ENCODE data around the gene LEF1. TPM values are rescaled to one million over a fixed set of nuclear protein-coding genes. Genes with fewer than 3 reads are reported as not detected.
A peak's percentile ranks its signal among the peaks of the same experiment; 100 is the strongest.

Gene LEF1
- total and polyA plus RNA-seq, 2 experiments from 2014 or later: 0.50 to 0.73 TPM

GRCh38 chr4:108166038-108166437, 2.7 kb downstream of the LEF1 start:
- Histone ChIP-seq H3K79me2 (replicated peaks; ENCODE audit: insufficient read depth) (no peaks in the 10 kb centered on the region), H3K36me3 (ENCODE audit: insufficient read depth) (no peaks in the 10 kb centered on the region), H3F3A (replicated peaks; ENCODE audit: low read depth) (peaks cover 19% of the 10 kb centered on the region), H3K9me2 (ENCODE audit: insufficient read depth) (no peaks in the 10 kb centered on the region), H4K20me1 (replicated peaks; ENCODE audit: insufficient read depth) (peaks cover 14% of the 10 kb centered on the region), H3K4me2 (peak overlapping the region; percentile 96), H2AFZ (no peak overlapping the region), H3K27ac (ENCODE audit: low read depth) (no peak overlapping the region), H3K27me3 (ENCODE audit: insufficient read depth) (peaks cover 99% of the 10 kb centered on the region), H3K4me1 (ENCODE audit: insufficient read depth) (peaks cover 36% of the 10 kb centered on the region), H3K4me3 (peak overlapping the region; percentile 75)
- Mint-ChIP-seq H3K27ac (no peak overlapping the region), H3K27me3 (ENCODE audit: insufficient read depth, low read depth, poor library complexity) (peaks cover 63% of the 10 kb centered on the region), H3K9me3 (no peaks in the 10 kb centered on the region), H3K4me1 (peaks cover 42% of the 10 kb centered on the region), H3K4me3 (peak overlapping the region; percentile 65), H3K36me3 (ENCODE audit: low read depth) (no peaks in the 10 kb centered on the region)
- ATAC-seq: no peak
- no peak for TF ChIP-seq ETS1 (IDR thresholded peaks at IDR 0.05)
- TF ChIP-seq EZH2 (IDR thresholded peaks at IDR 0.05; ENCODE audit: low read depth, unreplicated experiment): peak; percentile 59
- TF ChIP-seq ZNF331 (CRISPR knock-in tag; IDR thresholded peaks at IDR 0.05; ENCODE audit: low read depth): no peak
- peak; percentile 32 for DNase-seq (ENCODE audit: low spot score)

- H4K20me1 ChIP-seq (replicated peaks; ENCODE audit: insufficient read depth): peaks cover 14% of the 10 kb centered on the region
- no peak overlapping the region for H2AFZ ChIP-seq
- no peak for DNase-seq (ENCODE audit: low spot score)
- H3K27me3 Mint-ChIP-seq (ENCODE audit: insufficient read depth, low read depth, poor library complexity): peaks cover 58% of the 10 kb centered on the region
- H3K27me3 ChIP-seq (ENCODE audit: insufficient read depth): peaks cover 96% of the 10 kb centered on the region
- H3K27ac ChIP-seq (ENCODE audit: low read depth): no peak overlapping the region
- H3K9me2 ChIP-seq (ENCODE audit: insufficient read depth): no peaks in the 10 kb centered on the region
- peak overlapping the region; percentile 65 for H3K4me3 Mint-ChIP-seq
- H3F3A ChIP-seq (replicated peaks; ENCODE audit: low read depth): peaks cover 16% of the 10 kb centered on the region
- no peaks in the 10 kb centered on the region for H3K79me2 ChIP-seq (replicated peaks; ENCODE audit: insufficient read depth)
- TF ChIP-seq EZH2 (IDR thresholded peaks at IDR 0.05; ENCODE audit: low read depth, unreplicated experiment): no peak
- TF ChIP-seq CREB1 (CRISPR knock-in tag; IDR thresholded peaks at IDR 0.05; ENCODE audit: low read depth): no peak
- no peak for TF ChIP-seq ZNF114 (CRISPR knock-in tag; IDR thresholded peaks at IDR 0.05)
- no peak for TF ChIP-seq EZH2phosphoT487 (IDR thresholded peaks at IDR 0.05; ENCODE audit: unreplicated experiment)
- peaks cover 34% of the 10 kb centered on the region for H3K4me1 ChIP-seq (ENCODE audit: insufficient read depth)
- H3K4me1 Mint-ChIP-seq: peaks cover 42% of the 10 kb centered on the region
- H3K4me2 ChIP-seq: peak overlapping the region; percentile 96
- no peaks in the 10 kb centered on the region for H3K36me3 Mint-ChIP-seq (ENCODE audit: low read depth)
- H3K4me3 ChIP-seq: no peak overlapping the region; the same call in 1 of the 2 replicates
- no peaks in the 10 kb centered on the region for H3K9me3 Mint-ChIP-seq
- H3K27ac Mint-ChIP-seq: no peak overlapping the region
- no peak for ATAC-seq
- no peaks in the 10 kb centered on the region for H3K36me3 ChIP-seq (ENCODE audit: insufficient read depth)
Observed at GRCh38 chr4:108165586-108165985, 3.1 kb downstream of the LEF1 start.

GRCh38 chr4:108163351-108163750, 5.4 kb downstream of the LEF1 start:
- no peaks in the 10 kb centered on the region for H3K36me3 ChIP-seq (ENCODE audit: insufficient read depth)
- peaks cover 96% of the 10 kb centered on the region for H3K27me3 ChIP-seq (ENCODE audit: insufficient read depth)
- H3K79me2 ChIP-seq (replicated peaks; ENCODE audit: insufficient read depth): no peaks in the 10 kb centered on the region
- peaks cover 3% of the 10 kb centered on the region; the same call in 1 of the 2 replicates for H4K20me1 ChIP-seq (replicated peaks; ENCODE audit: insufficient read depth)
- Mint-ChIP-seq H3K27ac (no peak overlapping the region), H3K9me3 (no peaks in the 10 kb centered on the region), H3K36me3 (ENCODE audit: low read depth) (no peaks in the 10 kb centered on the region), H3K4me3 (no peak overlapping the region), H3K27me3 (ENCODE audit: insufficient read depth, low read depth, poor library complexity) (peaks cover 37% of the 10 kb centered on the region), H3K4me1 (peaks cover 33% of the 10 kb centered on the region)
- no peak overlapping the region for H3K27ac ChIP-seq (ENCODE audit: low read depth)
- no peak for DNase-seq (ENCODE audit: low spot score)
- H2AFZ ChIP-seq: no peak overlapping the region
- H3F3A ChIP-seq (replicated peaks; ENCODE audit: low read depth): no peaks in the 10 kb centered on the region
- ATAC-seq: no peak
- no peak overlapping the region for H3K4me3 ChIP-seq
- H3K4me2 ChIP-seq: no peak overlapping the region
- H3K9me2 ChIP-seq (ENCODE audit: insufficient read depth): no peaks in the 10 kb centered on the region
- peaks cover 26% of the 10 kb centered on the region for H3K4me1 ChIP-seq (ENCODE audit: insufficient read depth)
- TF ChIP-seq REST (IDR thresholded peaks at IDR 0.05; ENCODE audit: unreplicated experiment) (no peak), EZH2phosphoT487 (IDR thresholded peaks at IDR 0.05; ENCODE audit: unreplicated experiment) (no peak), NANOG (IDR thresholded peaks at IDR 0.05; ENCODE audit: borderline replicate concordance) (no peak), STAT1 (IDR thresholded peaks at IDR 0.05; ENCODE audit: unreplicated experiment) (no peak), CTCF (conservative IDR thresholded peaks at IDR 0.05; ENCODE audit: low read depth in 2 of 2) (no peak), ETS1 (IDR thresholded peaks at IDR 0.05) (no peak), ZNF114 (CRISPR knock-in tag; IDR thresholded peaks at IDR 0.05) (no peak), EZH2 (IDR thresholded peaks at IDR 0.05; ENCODE audit: low read depth, unreplicated experiment) (no peak), JUNB (IDR thresholded peaks at IDR 0.05; ENCODE audit: unreplicated experiment) (no peak), ZNF331 (CRISPR knock-in tag; IDR thresholded peaks at IDR 0.05; ENCODE audit: low read depth) (no peak), POLR2AphosphoS5 (IDR thresholded peaks at IDR 0.05; ENCODE audit: low read depth) (no peak), CREB1 (CRISPR knock-in tag; IDR thresholded peaks at IDR 0.05; ENCODE audit: low read depth) (no peak)

All from GM23338 (cell line).